Measurements from ENCODE around the gene C5orf15.

The C5orf15 gene

GRCh38 chr5:133995883-133996563 lies 27.6 kb upstream of the C5orf15 start:
- peaks cover 0 to 10% (median 3%) of the 10 kb centered on the region in 3 donors for H3K36me3 ChIP-seq
- no peak for DNase-seq
- H3K9me3 ChIP-seq, result no peaks in the 10 kb centered on the region
- intact Hi-C loops (cut with DNase I; ENCODE audit: low total_unique reads), result no loop called here
- H3K27me3 ChIP-seq, result no peaks in the 10 kb centered on the region
- no peak overlapping the region for H3K27ac ChIP-seq
- no peak overlapping the region for H3K4me3 ChIP-seq
- H3K4me1 ChIP-seq, result peaks cover 5 to 90% (median 65%) of the 10 kb centered on the region in 4 donors
- no peak for TF ChIP-seq CTCF (IDR thresholded peaks at IDR 0.05)

GRCh38 chr5:133995341-133995740 lies 26.9 kb upstream of the C5orf15 start:
- H3K27me3 ChIP-seq, result no peaks in the 10 kb centered on the region
- no peak for TF ChIP-seq CTCF (IDR thresholded peaks at IDR 0.05)
- DNase-seq, result no peak
- H3K4me1 ChIP-seq, result peaks cover 5 to 83% (median 63%) of the 10 kb centered on the region in 4 donors
- no peak overlapping the region for H3K4me3 ChIP-seq
- intact Hi-C loops (cut with DNase I; ENCODE audit: low total_unique reads), result no loop called here
- peaks cover 7 to 17% (median 10%) of the 10 kb centered on the region in 3 donors for H3K36me3 ChIP-seq
- H3K27ac ChIP-seq, result no peak overlapping the region
- no peaks in the 10 kb centered on the region for H3K9me3 ChIP-seq

- Histone ChIP-seq H3K9me3 (no peaks in the 10 kb centered on the region), H3K4me1 (peaks cover 5 to 79% (median 59%) of the 10 kb centered on the region in 4 donors), H3K36me3 (peaks cover 10 to 21% (median 14%) of the 10 kb centered on the region in 3 donors), H3K4me3 (no peak overlapping the region), H3K27me3 (no peaks in the 10 kb centered on the region), H3K27ac (no peak overlapping the region)
- intact Hi-C loops (cut with DNase I; ENCODE audit: low total_unique reads), result no loop called here
- TF ChIP-seq CTCF (IDR thresholded peaks at IDR 0.05), result no peak
- DNase-seq, result no peak
Measured at GRCh38 chr5:133994990-133995333, 26.5 kb upstream of the C5orf15 start.

GRCh38 chr5:133994297-133994989 lies 26.0 kb upstream of the C5orf15 start:
- no peak for TF ChIP-seq CTCF (IDR thresholded peaks at IDR 0.05)
- peaks cover 5 to 74% (median 56%) of the 10 kb centered on the region in 4 donors for H3K4me1 ChIP-seq
- H3K9me3 ChIP-seq, result no peaks in the 10 kb centered on the region
- no peak overlapping the region for H3K4me3 ChIP-seq
- intact Hi-C loops (cut with DNase I; ENCODE audit: low total_unique reads), result no loop called here
- H3K27ac ChIP-seq, result no peak overlapping the region
- H3K36me3 ChIP-seq, result peaks cover 16 to 26% (median 19%) of the 10 kb centered on the region in 3 donors
- no peaks in the 10 kb centered on the region for H3K27me3 ChIP-seq
- DNase-seq, result peak in 1 of 2 donors; percentile 40

- no peak for TF ChIP-seq CTCF (IDR thresholded peaks at IDR 0.05)
- H3K27me3 ChIP-seq, result no peaks in the 10 kb centered on the region
- DNase-seq, result no peak
- intact Hi-C loops (cut with DNase I; ENCODE audit: low total_unique reads), result no loop called here
- peaks cover 5 to 64% (median 50%) of the 10 kb centered on the region in 4 donors for H3K4me1 ChIP-seq
- no peak overlapping the region for H3K4me3 ChIP-seq
- H3K27ac ChIP-seq, result peak overlapping the region; percentile 6 to 48
- H3K9me3 ChIP-seq, result no peaks in the 10 kb centered on the region
- peaks cover 25 to 37% (median 30%) of the 10 kb centered on the region in 3 donors for H3K36me3 ChIP-seq
Measured at GRCh38 chr5:133993185-133993936, 24.9 kb upstream of the C5orf15 start.
